Measurements from ENCODE around the gene DUSP16. TPM values are rescaled to one million over a fixed set of nuclear protein-coding genes. Genes with fewer than 3 reads are reported as not detected.

DUSP16 gene
- total RNA-seq, 4 donors from 2014 or later = 24.2 to 34.5 (median 26.4) TPM

DNA sequence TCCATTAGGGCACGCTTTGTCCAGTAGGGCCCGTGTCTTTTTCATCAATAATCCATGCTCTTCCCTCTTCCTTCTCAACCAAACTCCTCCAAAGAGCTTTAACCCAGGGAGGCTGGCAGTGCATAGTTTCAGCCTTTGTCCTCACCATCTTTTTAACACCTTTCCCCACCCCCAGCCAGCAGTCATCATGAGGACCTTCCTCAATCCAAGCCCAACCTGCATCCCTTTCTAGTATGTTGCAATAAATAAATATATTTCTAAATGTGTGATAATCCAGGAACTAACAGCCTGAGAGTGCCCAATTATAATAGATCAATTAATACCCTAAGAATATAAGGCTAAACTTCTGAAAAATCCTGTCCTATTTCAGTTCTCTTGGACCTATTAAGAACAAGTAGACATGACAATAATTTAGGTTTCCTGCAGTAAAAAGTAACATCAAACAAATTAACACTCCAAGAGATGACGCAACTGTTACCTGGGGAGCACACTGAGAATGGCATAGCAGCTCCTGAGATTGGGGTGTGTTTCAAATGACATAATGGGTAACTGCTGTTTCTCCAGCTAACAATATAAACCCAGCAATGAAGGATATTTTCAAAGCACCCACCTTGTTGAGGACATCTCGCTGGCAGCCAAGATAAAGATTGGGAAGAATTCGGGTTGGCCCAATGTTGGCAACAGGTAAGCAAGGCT is 62.6 kb downstream of the DUSP16 start:
- no peaks in the 10 kb centered on the region for H3K27me3 ChIP-seq
- TF ChIP-seq, protein P1, sequence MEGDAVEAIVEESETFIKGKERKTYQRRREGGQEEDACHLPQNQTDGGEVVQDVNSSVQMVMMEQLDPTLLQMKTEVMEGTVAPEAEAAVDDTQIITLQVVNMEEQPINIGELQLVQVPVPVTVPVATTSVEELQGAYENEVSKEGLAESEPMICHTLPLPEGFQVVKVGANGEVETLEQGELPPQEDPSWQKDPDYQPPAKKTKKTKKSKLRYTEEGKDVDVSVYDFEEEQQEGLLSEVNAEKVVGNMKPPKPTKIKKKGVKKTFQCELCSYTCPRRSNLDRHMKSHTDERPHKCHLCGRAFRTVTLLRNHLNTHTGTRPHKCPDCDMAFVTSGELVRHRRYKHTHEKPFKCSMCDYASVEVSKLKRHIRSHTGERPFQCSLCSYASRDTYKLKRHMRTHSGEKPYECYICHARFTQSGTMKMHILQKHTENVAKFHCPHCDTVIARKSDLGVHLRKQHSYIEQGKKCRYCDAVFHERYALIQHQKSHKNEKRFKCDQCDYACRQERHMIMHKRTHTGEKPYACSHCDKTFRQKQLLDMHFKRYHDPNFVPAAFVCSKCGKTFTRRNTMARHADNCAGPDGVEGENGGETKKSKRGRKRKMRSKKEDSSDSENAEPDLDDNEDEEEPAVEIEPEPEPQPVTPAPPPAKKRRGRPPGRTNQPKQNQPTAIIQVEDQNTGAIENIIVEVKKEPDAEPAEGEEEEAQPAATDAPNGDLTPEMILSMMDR (IDR thresholded peaks at IDR 0.05) = no peak
- no peak for TF ChIP-seq POLR2A (IDR thresholded peaks at IDR 0.05)
- intact Hi-C loops (cut with DNase I) = no loop called here
- no peaks in the 10 kb centered on the region for H3K9me3 ChIP-seq
- H3K4me3 ChIP-seq (replicated peaks in 1 of 3) = no peak overlapping the region
- no peaks in the 10 kb centered on the region for H3K36me3 ChIP-seq
- peaks cover 13 to 18% of the 10 kb centered on the region in 2 donors for H3K4me1 ChIP-seq
- no peak for DNase-seq
- 96 to 97% methylated on average over 5 of the region's 5 CpGs for WGBS, 2 donors
- H3K27ac ChIP-seq = peak overlapping the region in 1 of 3 donors; percentile 29

DNA sequence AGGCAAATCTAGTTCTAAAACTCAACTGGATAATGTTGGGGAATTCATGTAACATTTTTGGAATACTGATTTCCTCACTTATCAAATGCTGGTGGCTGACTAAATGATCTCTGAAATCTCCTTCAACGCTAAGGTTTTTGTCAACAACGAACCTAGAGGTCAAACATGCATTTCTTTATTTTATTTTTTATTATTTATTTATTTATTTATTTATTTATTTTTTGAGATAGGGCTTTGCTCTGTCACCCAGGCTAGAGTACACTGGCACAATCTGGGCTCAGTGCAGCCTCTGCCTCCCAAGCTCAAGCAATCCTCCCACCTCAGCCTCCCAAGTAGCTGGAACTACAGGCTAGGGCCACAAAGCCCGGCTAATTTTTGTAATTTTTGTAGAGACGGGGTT is 64.5 kb downstream of the DUSP16 start:
- H3K4me3 ChIP-seq (replicated peaks in 1 of 3) = no peak overlapping the region
- TF ChIP-seq POLR2A (IDR thresholded peaks at IDR 0.05) = no peak
- TF ChIP-seq, protein P1 (IDR thresholded peaks at IDR 0.05) = no peak
- no peak for DNase-seq
- H3K27ac ChIP-seq = no peak overlapping the region
- no peaks in the 10 kb centered on the region for H3K9me3 ChIP-seq
- peaks cover 6 to 11% of the 10 kb centered on the region in 2 donors for H3K4me1 ChIP-seq
- intact Hi-C loops (cut with DNase I) = no loop called here
- 97% methylated on average over 4 of the region's 4 CpGs for WGBS, 2 donors
- H3K27me3 ChIP-seq = no peaks in the 10 kb centered on the region
- H3K36me3 ChIP-seq = no peaks in the 10 kb centered on the region

DNA sequence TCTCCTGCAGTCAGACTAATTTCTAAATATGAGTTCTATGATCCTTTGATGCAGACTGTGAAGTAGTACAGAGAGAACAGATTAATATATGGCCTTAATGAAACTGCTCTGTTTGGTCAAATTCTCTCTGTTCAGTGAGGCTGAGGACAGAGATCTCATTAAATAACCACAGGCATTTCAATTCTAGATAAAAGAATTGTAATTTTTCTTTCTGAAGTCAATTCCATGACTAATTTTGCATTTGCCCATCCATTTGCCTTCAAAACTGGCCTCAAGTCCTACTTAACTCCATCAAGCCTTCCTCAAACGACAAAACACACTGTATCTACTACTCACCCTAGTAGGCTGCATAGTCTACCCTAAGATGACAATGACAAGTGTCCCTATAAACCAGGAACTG is 67.1 kb downstream of the DUSP16 start:
- 93 to 95% methylated on average over 1 of the region's 1 CpG for WGBS, 2 donors
- intact Hi-C loops (cut with DNase I) = no loop called here
- Histone ChIP-seq H3K4me3 (replicated peaks in 1 of 3) (no peak overlapping the region), H3K36me3 (no peaks in the 10 kb centered on the region), H3K9me3 (no peaks in the 10 kb centered on the region), H3K27me3 (no peaks in the 10 kb centered on the region), H3K27ac (no peak overlapping the region), H3K4me1 (peaks cover 6 to 11% of the 10 kb centered on the region in 2 donors)
- TF ChIP-seq POLR2A (IDR thresholded peaks at IDR 0.05) = no peak
- TF ChIP-seq, protein P1 (IDR thresholded peaks at IDR 0.05) = no peak
- no peak for DNase-seq

DNA sequence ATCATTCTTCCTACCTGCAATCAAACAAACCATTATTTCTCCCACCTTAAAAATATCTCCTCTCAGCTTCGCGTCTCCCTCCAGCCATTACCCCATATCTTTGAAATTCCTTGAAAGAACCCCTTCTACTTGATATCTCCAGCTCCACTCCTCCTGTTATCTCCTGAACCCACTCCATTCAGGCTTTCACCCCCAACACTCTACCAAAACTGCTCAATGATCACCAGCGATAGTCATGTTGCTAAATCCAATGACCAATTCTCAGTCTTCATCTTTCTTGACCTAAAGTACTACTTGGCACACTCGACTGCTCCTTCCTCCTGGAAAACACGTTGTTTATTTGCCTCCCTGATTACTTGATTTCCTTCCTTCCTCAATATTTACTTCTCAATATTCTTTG is 70.1 kb downstream of the DUSP16 start:
- H3K27me3 ChIP-seq = no peaks in the 10 kb centered on the region
- no peaks in the 10 kb centered on the region for H3K9me3 ChIP-seq
- TF ChIP-seq POLR2A (IDR thresholded peaks at IDR 0.05) = no peak
- TF ChIP-seq, protein P1 (IDR thresholded peaks at IDR 0.05) = no peak
- H3K4me1 ChIP-seq = no peaks in the 10 kb centered on the region
- intact Hi-C loops (cut with DNase I) = no loop called here
- WGBS, 2 donors = 88 to 89% methylated on average over 5 of the region's 5 CpGs
- no peak overlapping the region for H3K4me3 ChIP-seq (replicated peaks in 1 of 3)
- no peak overlapping the region for H3K27ac ChIP-seq
- H3K36me3 ChIP-seq = no peaks in the 10 kb centered on the region
- DNase-seq = no peak

DNA sequence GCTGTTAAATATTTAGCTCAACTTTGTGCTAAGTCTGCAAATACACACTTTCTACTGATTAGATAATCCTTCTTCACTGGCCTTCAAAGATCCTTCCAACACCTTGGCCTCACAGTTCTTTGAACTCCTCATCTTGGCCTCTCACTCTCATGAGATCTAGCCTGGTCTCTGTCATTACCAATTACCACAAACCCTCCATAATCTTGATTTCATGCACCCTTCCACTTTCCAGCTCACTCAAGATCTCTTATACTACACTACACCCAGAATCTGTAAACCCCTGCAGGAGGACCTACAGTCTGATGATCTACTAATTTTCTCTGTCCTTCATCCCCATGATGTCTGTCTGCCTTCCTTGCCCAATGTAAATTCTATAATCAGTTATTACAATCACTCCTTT is 71.1 kb downstream of the DUSP16 start:
- Histone ChIP-seq H3K27ac (no peak overlapping the region), H3K4me3 (replicated peaks in 1 of 3) (no peak overlapping the region), H3K4me1 (no peaks in the 10 kb centered on the region), H3K9me3 (no peaks in the 10 kb centered on the region), H3K27me3 (no peaks in the 10 kb centered on the region), H3K36me3 (peaks cover 0 to 3% of the 10 kb centered on the region in 2 donors)
- TF ChIP-seq, protein P1 (IDR thresholded peaks at IDR 0.05) = no peak
- TF ChIP-seq POLR2A (IDR thresholded peaks at IDR 0.05) = no peak
- no peak for DNase-seq
- intact Hi-C loops (cut with DNase I) = no loop called here
